Activated T-cell treated with anti-CD3 and anti-CD28 coated beads, Interleukin-2, amount 50 U/mL, for 72 hours (primary cell): Measurements from ENCODE around the gene ATP6V0B. TPM values are rescaled to one million over a fixed set of nuclear protein-coding genes. Genes with fewer than 3 reads are reported as not detected.

Source experiments
- ATAC-seq, 2 donors: fragments of 150-1000 bp; cut with Tn5 transposase; replicated peaks in 1 of 2; 2 replicates each; pipeline ENCODE4 v1.10.0; 2021; ENCODE audit warnings: moderate library complexity in 2 of 2, mild to moderate bottlenecking in 1 of 2
- DNase-seq, 2 donors: peaks; one replicate each; pipeline ENCODE4 v3.0.0; 2021 to 2022; ENCODE audit warnings: mixed read lengths in 1 of 2
- H3K27ac Mint-ChIP-seq: one replicate; pipeline ENCODE4 v1.8.0; 2022; ENCODE audit warnings: mild to moderate bottlenecking, moderate library complexity, mixed read lengths
- H3K27me3 Mint-ChIP-seq: one replicate; pipeline ENCODE4 v1.8.0; 2022; ENCODE audit warnings: low read depth, mixed read lengths
- H3K36me3 Mint-ChIP-seq, 2 donors: one replicate each; pipeline ENCODE4 v1.8.0; 2022; ENCODE audit warnings: mixed read lengths in 2 of 2, mild to moderate bottlenecking in 1 of 2; ENCODE audit not compliant: insufficient read depth in 2 of 2
- H3K4me1 Mint-ChIP-seq: one replicate; pipeline ENCODE4 v1.8.0; 2022; ENCODE audit warnings: low read depth, mixed read lengths
- H3K4me3 Mint-ChIP-seq, 2 donors: one replicate each; pipeline ENCODE4 v1.8.0; 2022; ENCODE audit warnings: mild to moderate bottlenecking in 2 of 2, mixed read lengths in 2 of 2, moderate library complexity in 2 of 2
- H3K9me3 Mint-ChIP-seq, 2 donors: one replicate each; pipeline ENCODE4 v1.8.0; 2022; ENCODE audit warnings: mixed read lengths in 2 of 2
- total RNA-seq, 2 donors: library from RNA; stranded (reverse); gene quantifications; one replicate each; pipeline ENCODE4 v1.2.3, GENCODE V29; 2022

Gene ATP6V0B
- total RNA-seq, 2 donors from 2014 or later = 89.9 to 98.0 TPM

- peaks cover 4 to 5% of the 10 kb centered on the region in 2 donors for H3K36me3 Mint-ChIP-seq
- ATAC-seq (no peak), DNase-seq (no peak)
- H3K27ac Mint-ChIP-seq = no peak overlapping the region
- peaks cover 7% of the 10 kb centered on the region for H3K4me1 Mint-ChIP-seq
- no peak overlapping the region for H3K4me3 Mint-ChIP-seq
- no peaks in the 10 kb centered on the region for H3K9me3 Mint-ChIP-seq
- no peaks in the 10 kb centered on the region for H3K27me3 Mint-ChIP-seq
Measured at GRCh38 chr1:43997295-43997999, 22.7 kb downstream of the ATP6V0B start.

- H3K4me3 Mint-ChIP-seq = no peak overlapping the region
- no peak for DNase-seq
- ATAC-seq = no peak
- H3K27me3 Mint-ChIP-seq = no peaks in the 10 kb centered on the region
- peaks cover 5% of the 10 kb centered on the region for H3K4me1 Mint-ChIP-seq
- H3K36me3 Mint-ChIP-seq = peaks cover 4 to 5% of the 10 kb centered on the region in 2 donors
- H3K9me3 Mint-ChIP-seq = no peaks in the 10 kb centered on the region
- H3K27ac Mint-ChIP-seq = no peak overlapping the region
Measured at GRCh38 chr1:43998000-43998378, 23.2 kb downstream of the ATP6V0B start.

- Mint-ChIP-seq H3K4me3 (no peak overlapping the region), H3K27ac (no peak overlapping the region)
Measured at GRCh38 chr1:43999455-43999854, 24.7 kb downstream of the ATP6V0B start.

GRCh38 chr1:44000122-44000665 lies 25.4 kb downstream of the ATP6V0B start:
- Mint-ChIP-seq H3K9me3 (no peaks in the 10 kb centered on the region), H3K27me3 (no peaks in the 10 kb centered on the region), H3K36me3 (peaks cover 4 to 5% of the 10 kb centered on the region in 2 donors), H3K27ac (no peak overlapping the region), H3K4me3 (no peak overlapping the region), H3K4me1 (no peaks in the 10 kb centered on the region)
- ATAC-seq = no peak
- no peak for DNase-seq

More at GRCh38 chr1:43999455-43999854, 24.7 kb downstream of the ATP6V0B start:
- Mint-ChIP-seq H3K9me3 (no peaks in the 10 kb centered on the region), H3K27me3 (no peaks in the 10 kb centered on the region), H3K4me1 (peaks cover 3% of the 10 kb centered on the region), H3K36me3 (peaks cover 4 to 5% of the 10 kb centered on the region in 2 donors)
- DNase-seq (no peak), ATAC-seq (no peak)

- no peak overlapping the region for H3K27ac Mint-ChIP-seq
Measured at GRCh38 chr1:44002165-44002564, 27.4 kb downstream of the ATP6V0B start.

GRCh38 chr1:44002606-44003157 lies 27.9 kb downstream of the ATP6V0B start:
- Mint-ChIP-seq H3K4me1 (no peaks in the 10 kb centered on the region), H3K4me3 (no peak overlapping the region)
- ATAC-seq = no peak

More at GRCh38 chr1:44002165-44002564, 27.4 kb downstream of the ATP6V0B start:
- peaks cover 4 to 5% of the 10 kb centered on the region in 2 donors for H3K36me3 Mint-ChIP-seq
- ATAC-seq = no peak
- H3K4me3 Mint-ChIP-seq = no peak overlapping the region
- DNase-seq = no peak
- no peaks in the 10 kb centered on the region for H3K4me1 Mint-ChIP-seq
- H3K9me3 Mint-ChIP-seq = no peaks in the 10 kb centered on the region
- no peaks in the 10 kb centered on the region for H3K27me3 Mint-ChIP-seq

GRCh38 chr1:44008259-44008658 lies 33.5 kb downstream of the ATP6V0B start:
- Mint-ChIP-seq H3K36me3 (peaks cover 0 to 2% of the 10 kb centered on the region in 2 donors), H3K27ac (no peak overlapping the region), H3K9me3 (no peaks in the 10 kb centered on the region), H3K27me3 (no peaks in the 10 kb centered on the region), H3K4me3 (no peak overlapping the region), H3K4me1 (no peaks in the 10 kb centered on the region)
- DNase-seq (no peak), ATAC-seq (no peak)

More at GRCh38 chr1:44002606-44003157, 27.9 kb downstream of the ATP6V0B start:
- peaks cover 4 to 5% of the 10 kb centered on the region in 2 donors for H3K36me3 Mint-ChIP-seq
- no peak for DNase-seq
- no peaks in the 10 kb centered on the region for H3K27me3 Mint-ChIP-seq
- H3K9me3 Mint-ChIP-seq = no peaks in the 10 kb centered on the region
- no peak overlapping the region for H3K27ac Mint-ChIP-seq

GRCh38 chr1:44010935-44011471 lies 36.2 kb downstream of the ATP6V0B start:
- no peak for DNase-seq
- H3K4me1 Mint-ChIP-seq = peaks cover 15% of the 10 kb centered on the region
- no peaks in the 10 kb centered on the region for H3K27me3 Mint-ChIP-seq
- no peak for ATAC-seq
- no peaks in the 10 kb centered on the region for H3K9me3 Mint-ChIP-seq
- H3K27ac Mint-ChIP-seq = no peak overlapping the region
- H3K36me3 Mint-ChIP-seq = peaks cover 0 to 2% of the 10 kb centered on the region in 2 donors
- no peak overlapping the region for H3K4me3 Mint-ChIP-seq

- DNase-seq = no peak
- Mint-ChIP-seq H3K9me3 (no peaks in the 10 kb centered on the region), H3K27ac (no peak overlapping the region), H3K4me1 (peaks cover 15% of the 10 kb centered on the region), H3K4me3 (no peak overlapping the region), H3K27me3 (no peaks in the 10 kb centered on the region), H3K36me3 (peaks cover 0 to 2% of the 10 kb centered on the region in 2 donors)
- ATAC-seq = no peak
Measured at GRCh38 chr1:44012404-44012803, 37.6 kb downstream of the ATP6V0B start.

GRCh38 chr1:44012941-44013609 lies 38.3 kb downstream of the ATP6V0B start:
- DNase-seq (no peak), ATAC-seq (no peak)
- H3K27ac Mint-ChIP-seq = no peak overlapping the region

GRCh38 chr1:44013949-44014348 lies 39.2 kb downstream of the ATP6V0B start:
- Mint-ChIP-seq H3K27me3 (no peaks in the 10 kb centered on the region), H3K9me3 (no peaks in the 10 kb centered on the region), H3K4me1 (peaks cover 15% of the 10 kb centered on the region), H3K36me3 (peaks cover 1 to 2% of the 10 kb centered on the region in 2 donors), H3K27ac (no peak overlapping the region), H3K4me3 (no peak overlapping the region)
- no peak for ATAC-seq
- DNase-seq = no peak

More at GRCh38 chr1:44012941-44013609, 38.3 kb downstream of the ATP6V0B start:
- Mint-ChIP-seq H3K36me3 (peaks cover 1 to 2% of the 10 kb centered on the region in 2 donors), H3K4me1 (peaks cover 15% of the 10 kb centered on the region), H3K27me3 (no peaks in the 10 kb centered on the region), H3K9me3 (no peaks in the 10 kb centered on the region), H3K4me3 (no peak overlapping the region)

- Mint-ChIP-seq H3K27ac (no peak overlapping the region), H3K4me3 (no peak overlapping the region), H3K9me3 (no peaks in the 10 kb centered on the region), H3K36me3 (peaks cover 1 to 2% of the 10 kb centered on the region in 2 donors), H3K27me3 (no peaks in the 10 kb centered on the region), H3K4me1 (peaks cover 15% of the 10 kb centered on the region)
- no peak for ATAC-seq
- DNase-seq = no peak
Measured at GRCh38 chr1:44014365-44015104, 39.8 kb downstream of the ATP6V0B start.
